Loucy (cell line): ENCODE data around the gene NMD3.

ENCODE experiments used
- EZH2phosphoT487 ChIP-seq: fragments of 200-600 bp; IDR thresholded peaks from 2 replicates; pipeline ENCODE4 v1.6.1; 2018; ENCODE audit warnings: antibody characterized with exemption, mild to moderate bottlenecking, moderate library complexity, borderline replicate concordance
- TF ChIP-seq, protein P1 (sequence below): fragments of 200-600 bp; sonication (generic); conservative IDR thresholded peaks from 2 replicates; pipeline ENCODE4 v1.5.1; 2014; ENCODE audit warnings: mild to moderate bottlenecking, antibody characterized with exemption, low read length

GRCh38 chr3:161212906-161213305, 8.2 kb upstream of the NMD3 start:
- TF ChIP-seq, protein P1, sequence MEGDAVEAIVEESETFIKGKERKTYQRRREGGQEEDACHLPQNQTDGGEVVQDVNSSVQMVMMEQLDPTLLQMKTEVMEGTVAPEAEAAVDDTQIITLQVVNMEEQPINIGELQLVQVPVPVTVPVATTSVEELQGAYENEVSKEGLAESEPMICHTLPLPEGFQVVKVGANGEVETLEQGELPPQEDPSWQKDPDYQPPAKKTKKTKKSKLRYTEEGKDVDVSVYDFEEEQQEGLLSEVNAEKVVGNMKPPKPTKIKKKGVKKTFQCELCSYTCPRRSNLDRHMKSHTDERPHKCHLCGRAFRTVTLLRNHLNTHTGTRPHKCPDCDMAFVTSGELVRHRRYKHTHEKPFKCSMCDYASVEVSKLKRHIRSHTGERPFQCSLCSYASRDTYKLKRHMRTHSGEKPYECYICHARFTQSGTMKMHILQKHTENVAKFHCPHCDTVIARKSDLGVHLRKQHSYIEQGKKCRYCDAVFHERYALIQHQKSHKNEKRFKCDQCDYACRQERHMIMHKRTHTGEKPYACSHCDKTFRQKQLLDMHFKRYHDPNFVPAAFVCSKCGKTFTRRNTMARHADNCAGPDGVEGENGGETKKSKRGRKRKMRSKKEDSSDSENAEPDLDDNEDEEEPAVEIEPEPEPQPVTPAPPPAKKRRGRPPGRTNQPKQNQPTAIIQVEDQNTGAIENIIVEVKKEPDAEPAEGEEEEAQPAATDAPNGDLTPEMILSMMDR: no peak
- TF ChIP-seq EZH2phosphoT487: no peak
